Gastroesophageal sphincter (tissue), 3 donors: ENCODE results near the gene WSCD2.

Source experiments
- CTCF ChIP-seq, 4 experiments: fragments of 200-600 bp in 2 of 4; fragments of 450-650 bp in 2 of 4; sonication (generic) in 1 of 4; IDR thresholded peaks; one replicate each; pipeline ENCODE4 v1.5.1; 2017 to 2019; ENCODE audit warnings: antibody characterized with exemption in 4 of 4, mild to moderate bottlenecking in 2 of 4, moderate library complexity in 2 of 4
- EP300 ChIP-seq: sonication (generic); formaldehyde crosslinking; IDR thresholded peaks from one replicate; pipeline ENCODE4 v1.6.1; 2017; ENCODE audit warnings: antibody characterized with exemption, mild to moderate bottlenecking

GRCh38 chr12:108240027-108240785 lies 111.1 kb downstream of the WSCD2 start:
- TF ChIP-seq CTCF (IDR thresholded peaks at IDR 0.05) (no peak), EP300 (no peak)
